ENCODE data around the gene SLIT3.

- TF ChIP-seq CTCF (IDR thresholded peaks at IDR 0.05), result no peak
- TF ChIP-seq EZH2 (IDR thresholded peaks at IDR 0.05), result no peak
These were observed 504.9 kb downstream of the SLIT3 start for GRCh38 chr5:168796000-168796399.
